ENCODE measurements around the gene SLC6A7. TPM values are rescaled to one million over a fixed set of nuclear protein-coding genes. Genes with fewer than 3 reads are reported as not detected.

The SLC6A7 gene
- polyA plus RNA-seq, 1 of the 3 experiments (the other 2 are of a cell fraction): not detected

DNA sequence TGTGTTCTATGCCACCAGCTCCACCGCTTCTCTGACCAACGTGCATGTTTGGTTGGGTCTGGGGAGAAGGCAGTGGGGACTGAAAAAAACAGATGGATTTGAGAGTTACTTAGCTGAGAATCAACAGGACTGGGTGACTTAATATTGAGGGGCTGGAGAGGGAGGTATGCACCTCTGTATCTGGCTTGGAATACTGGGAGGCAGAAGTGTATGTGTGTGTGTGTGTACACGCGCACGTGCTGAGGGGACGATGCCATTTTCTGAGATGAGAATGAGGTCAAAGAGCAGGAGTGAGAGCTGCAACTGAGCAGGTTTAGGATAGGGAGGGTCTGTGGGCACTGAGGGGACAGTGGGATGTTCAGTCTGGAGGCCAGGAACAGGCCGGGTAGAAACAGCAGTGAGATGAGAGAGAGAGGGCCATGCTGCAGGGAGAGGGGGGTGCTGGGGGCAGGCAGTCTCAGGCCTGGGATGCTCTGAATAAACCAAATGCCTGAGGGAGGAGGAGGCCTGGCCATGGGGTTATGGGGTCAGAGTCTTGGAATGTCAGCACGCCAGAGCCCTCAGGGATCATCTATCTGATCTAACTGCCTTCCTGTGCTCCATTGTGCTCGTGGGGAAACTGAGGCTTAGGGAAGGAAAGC lies 48.2 kb upstream of the SLC6A7 start:
- Histone ChIP-seq H2AFZ (ENCODE audit: low read depth) (no peak overlapping the region), H3K36me3 (replicated peaks in 1 of 2; ENCODE audit: control insufficient read depth in 1 of 2, insufficient read depth in 2 of 2, low read length in 1 of 2) (peaks cover 0 to 3% of the 10 kb centered on the region in 2 experiments), H3K9me2 (no peaks in the 10 kb centered on the region), H3K4me3 (ENCODE audit: low read depth in 2 of 2, low read length in 1 of 2) (no peak overlapping the region), H3K4me2 (peak overlapping the region; percentile 74; the same call in 1 of the 2 replicates), H3K9me3 (no peaks in the 10 kb centered on the region), H4K20me1 (ENCODE audit: insufficient read depth) (no peaks in the 10 kb centered on the region), H3F3A (replicated peaks; ENCODE audit: insufficient read depth) (peaks cover 41% of the 10 kb centered on the region), H3K4me1 (ENCODE audit: control insufficient read depth in 1 of 2, insufficient read depth in 2 of 2, low read depth in 1 of 2, low read length in 1 of 2) (peaks cover 78 to 91% of the 10 kb centered on the region in 2 experiments), H3K79me2 (ENCODE audit: insufficient read depth) (peaks cover 58% of the 10 kb centered on the region), H3K27ac (ENCODE audit: low read depth in 2 of 2, low read length in 1 of 2) (peak overlapping the region; percentile 92 to 99), H3K9ac (peak overlapping the region; percentile 10; the same call in 1 of the 2 replicates), H3K27me3 (ENCODE audit: insufficient read depth) (no peaks in the 10 kb centered on the region)
- TF ChIP-seq, protein P1, sequence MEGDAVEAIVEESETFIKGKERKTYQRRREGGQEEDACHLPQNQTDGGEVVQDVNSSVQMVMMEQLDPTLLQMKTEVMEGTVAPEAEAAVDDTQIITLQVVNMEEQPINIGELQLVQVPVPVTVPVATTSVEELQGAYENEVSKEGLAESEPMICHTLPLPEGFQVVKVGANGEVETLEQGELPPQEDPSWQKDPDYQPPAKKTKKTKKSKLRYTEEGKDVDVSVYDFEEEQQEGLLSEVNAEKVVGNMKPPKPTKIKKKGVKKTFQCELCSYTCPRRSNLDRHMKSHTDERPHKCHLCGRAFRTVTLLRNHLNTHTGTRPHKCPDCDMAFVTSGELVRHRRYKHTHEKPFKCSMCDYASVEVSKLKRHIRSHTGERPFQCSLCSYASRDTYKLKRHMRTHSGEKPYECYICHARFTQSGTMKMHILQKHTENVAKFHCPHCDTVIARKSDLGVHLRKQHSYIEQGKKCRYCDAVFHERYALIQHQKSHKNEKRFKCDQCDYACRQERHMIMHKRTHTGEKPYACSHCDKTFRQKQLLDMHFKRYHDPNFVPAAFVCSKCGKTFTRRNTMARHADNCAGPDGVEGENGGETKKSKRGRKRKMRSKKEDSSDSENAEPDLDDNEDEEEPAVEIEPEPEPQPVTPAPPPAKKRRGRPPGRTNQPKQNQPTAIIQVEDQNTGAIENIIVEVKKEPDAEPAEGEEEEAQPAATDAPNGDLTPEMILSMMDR (IDR thresholded peaks at IDR 0.05): no peak
- peak; percentile 75 for TF ChIP-seq TEAD4 (IDR thresholded peaks at IDR 0.05; ENCODE audit: borderline replicate concordance, insufficient read depth)
- TF ChIP-seq, protein P2, sequence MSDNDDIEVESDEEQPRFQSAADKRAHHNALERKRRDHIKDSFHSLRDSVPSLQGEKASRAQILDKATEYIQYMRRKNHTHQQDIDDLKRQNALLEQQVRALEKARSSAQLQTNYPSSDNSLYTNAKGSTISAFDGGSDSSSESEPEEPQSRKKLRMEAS (IDR thresholded peaks at IDR 0.05; ENCODE audit: low read depth): peak; percentile 64
- peak; percentile 84; the same call in 1 of the 2 replicates for TF ChIP-seq RXRA (IDR thresholded peaks at IDR 0.05; ENCODE audit: borderline replicate concordance, low read depth)
- 0 out of 2 replicates have a peak, but pooled peaks have one; percentile 10 for TF ChIP-seq FOSL2 (IDR thresholded peaks at IDR 0.05; ENCODE audit: borderline replicate concordance, low read depth)
- TF ChIP-seq JUND (IDR thresholded peaks at IDR 0.05): 0 out of 2 replicates have a peak, but pooled peaks have one; percentile 12
- TF ChIP-seq, protein P3, sequence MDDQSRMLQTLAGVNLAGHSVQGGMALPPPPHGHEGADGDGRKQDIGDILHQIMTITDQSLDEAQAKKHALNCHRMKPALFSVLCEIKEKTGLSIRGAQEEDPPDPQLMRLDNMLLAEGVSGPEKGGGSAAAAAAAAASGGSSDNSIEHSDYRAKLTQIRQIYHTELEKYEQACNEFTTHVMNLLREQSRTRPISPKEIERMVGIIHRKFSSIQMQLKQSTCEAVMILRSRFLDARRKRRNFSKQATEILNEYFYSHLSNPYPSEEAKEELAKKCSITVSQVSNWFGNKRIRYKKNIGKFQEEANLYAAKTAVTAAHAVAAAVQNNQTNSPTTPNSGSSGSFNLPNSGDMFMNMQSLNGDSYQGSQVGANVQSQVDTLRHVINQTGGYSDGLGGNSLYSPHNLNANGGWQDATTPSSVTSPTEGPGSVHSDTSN (IDR thresholded peaks at IDR 0.05): peak; percentile 25; the same call in 1 of the 2 replicates
- TF ChIP-seq RAD21 (IDR thresholded peaks at IDR 0.05; ENCODE audit: low read length): no peak
- peak; percentile 63 for TF ChIP-seq TCF12 (IDR thresholded peaks at IDR 0.05)
- peak in 1 of 2 experiments; percentile 58; a peak in 1 of 4 replicates for TF ChIP-seq EP300 (IDR thresholded peaks at IDR 0.05; ENCODE audit: borderline replicate concordance in 1 of 2, low read depth in 1 of 2, low read length in 1 of 2)
- no peak for TF ChIP-seq EZH2phosphoT487 (IDR thresholded peaks at IDR 0.05; ENCODE audit: borderline replicate concordance, low read depth)
- ChIA-PET CTCF (interaction anchor here (1.3 to 3.4 kb wide), 6 partner anchors 11 to 77 kb away, joined by 3 to 16 read pairs (median 8); partner anchors contain the start of gene PDGFRB), POLR2A (interaction anchor here (0.9 to 1.1 kb wide), 2 partner anchors 14 to 18 kb away, joined by 3 to 4 read pairs; partner anchors contain the start of gene PDGFRB)
- WGBS (ENCODE audit: low lambda C conversion rate): 68% methylated on average over 9 of the region's 9 CpGs
- DNase-seq: no peak
